Osteocyte (in vitro differentiated cells): ENCODE results near the gene MOSPD3. TPM values are rescaled to one million over a fixed set of nuclear protein-coding genes. Genes with fewer than 3 reads are reported as not detected.

Experiments used
- DNase-seq: peaks from one replicate; pipeline ENCODE4 v3.0.0; 2021; ENCODE audit warnings: mixed read lengths; ENCODE audit not compliant: unreplicated experiment; ENCODE audit errors: extremely low spot score
- H3K27ac Mint-ChIP-seq: one replicate; pipeline ENCODE4 v1.8.0; 2021; ENCODE audit warnings: mild to moderate bottlenecking, mixed read lengths; ENCODE audit not compliant: unreplicated experiment
- H3K27me3 Mint-ChIP-seq: one replicate; pipeline ENCODE4 v1.8.0; 2021; ENCODE audit warnings: mixed read lengths; ENCODE audit not compliant: unreplicated experiment
- H3K36me3 Mint-ChIP-seq: one replicate; pipeline ENCODE4 v1.8.0; 2021; ENCODE audit warnings: mixed read lengths; ENCODE audit not compliant: unreplicated experiment
- H3K4me1 Mint-ChIP-seq: one replicate; pipeline ENCODE4 v1.8.0; 2021; ENCODE audit warnings: mixed read lengths; ENCODE audit not compliant: unreplicated experiment
- H3K4me3 Mint-ChIP-seq: one replicate; pipeline ENCODE4 v1.8.0; 2021; ENCODE audit warnings: mild to moderate bottlenecking, moderate library complexity, mixed read lengths; ENCODE audit not compliant: unreplicated experiment
- H3K9me3 Mint-ChIP-seq: one replicate; pipeline ENCODE4 v1.8.0; 2021; ENCODE audit warnings: mixed read lengths; ENCODE audit not compliant: unreplicated experiment
- CTCF ChIP-seq: fragments of 200-600 bp; sonication (generic); IDR thresholded peaks from 2 replicates; pipeline ENCODE4 v1.5.0; 2021; ENCODE audit warnings: antibody characterized with exemption, mild to moderate bottlenecking, moderate library complexity
- total RNA-seq: library from RNA; stranded (reverse); gene quantifications from 2 replicates; pipeline ENCODE4 v1.2.1, GENCODE V29; 2021

The MOSPD3 gene
- total RNA-seq, 1 donor from 2014 or later = 26.3 TPM

DNA sequence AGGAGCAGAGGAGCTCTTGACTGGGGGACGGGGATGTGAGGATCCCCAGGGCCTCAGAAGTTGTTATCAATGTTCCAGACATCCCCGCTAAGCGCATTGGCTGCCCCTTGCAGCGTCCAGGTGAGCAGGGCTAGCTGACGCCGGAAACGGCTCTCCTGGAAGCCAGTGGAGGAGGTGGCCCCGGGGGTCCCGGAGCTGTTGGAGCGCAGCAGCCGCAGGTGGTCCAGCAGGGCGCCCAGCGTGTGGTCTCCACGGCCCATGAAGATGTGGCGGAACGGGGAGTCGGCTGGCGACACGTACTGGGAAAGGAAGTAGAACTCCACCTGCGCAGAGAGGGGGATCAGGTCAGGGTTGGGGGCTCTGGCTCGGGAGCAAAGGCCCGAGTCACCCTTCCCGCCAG, 8.5 kb downstream of the MOSPD3 start:
- H3K9me3 Mint-ChIP-seq = no peaks in the 10 kb centered on the region
- no peak overlapping the region for H3K4me3 Mint-ChIP-seq
- no peak for DNase-seq
- H3K36me3 Mint-ChIP-seq = no peaks in the 10 kb centered on the region
- no peak overlapping the region for H3K27ac Mint-ChIP-seq
- H3K27me3 Mint-ChIP-seq = no peaks in the 10 kb centered on the region
- no peak for TF ChIP-seq CTCF
- peaks cover 5% of the 10 kb centered on the region for H3K4me1 Mint-ChIP-seq

DNA sequence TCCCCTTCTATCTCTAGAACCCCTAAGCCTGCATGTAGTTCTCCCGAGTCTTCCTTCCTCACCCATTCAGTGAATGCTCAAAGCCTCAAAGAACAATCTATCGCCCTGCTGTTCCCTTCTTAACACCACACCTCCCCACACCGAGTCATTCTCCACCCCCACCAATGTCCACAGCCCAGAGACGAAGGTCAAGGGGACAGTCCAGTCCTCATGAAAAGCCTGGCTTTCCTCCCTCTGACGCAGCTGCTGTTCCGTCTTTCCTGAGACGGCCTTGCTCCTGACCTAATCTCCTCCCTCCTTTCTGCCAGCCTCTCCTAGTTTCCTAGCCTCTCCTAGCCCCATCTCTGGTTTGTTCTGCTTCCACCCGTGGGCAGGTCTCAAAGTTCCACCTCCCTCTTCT, 9.2 kb downstream of the MOSPD3 start:
- no peak for TF ChIP-seq CTCF
- Mint-ChIP-seq H3K27me3 (no peaks in the 10 kb centered on the region), H3K4me3 (no peak overlapping the region), H3K9me3 (no peaks in the 10 kb centered on the region), H3K36me3 (no peaks in the 10 kb centered on the region), H3K4me1 (peaks cover 12% of the 10 kb centered on the region), H3K27ac (no peak overlapping the region)
- no peak for DNase-seq

- no peak for DNase-seq
- TF ChIP-seq CTCF = no peak
- Mint-ChIP-seq H3K27me3 (no peaks in the 10 kb centered on the region), H3K4me3 (no peak overlapping the region), H3K9me3 (no peaks in the 10 kb centered on the region), H3K27ac (no peak overlapping the region), H3K36me3 (no peaks in the 10 kb centered on the region), H3K4me1 (peaks cover 12% of the 10 kb centered on the region)
Measured at GRCh38 chr7:100623951-100624824, 11.8 kb downstream of the MOSPD3 start.

DNA sequence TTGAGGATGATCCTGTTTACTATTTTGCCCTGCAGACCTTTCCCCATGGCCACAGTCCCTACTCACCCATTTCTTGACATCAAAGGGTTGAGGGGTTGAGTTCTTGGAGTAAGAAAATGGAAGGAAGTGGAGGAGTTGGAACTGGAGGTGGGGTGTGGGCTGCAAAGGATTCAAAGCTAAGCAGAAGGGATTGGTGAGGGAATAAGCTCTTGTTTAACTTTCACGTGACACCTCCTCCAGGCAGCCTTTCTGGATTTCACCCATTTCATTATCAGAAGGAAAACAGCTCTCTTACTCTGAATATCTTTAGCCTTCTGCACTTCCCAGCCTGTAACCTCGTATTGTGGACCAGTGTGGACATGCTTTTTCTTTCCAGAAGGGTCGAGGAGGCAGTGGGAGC, 13.7 kb downstream of the MOSPD3 start:
- no peak for TF ChIP-seq CTCF
- H3K27ac Mint-ChIP-seq = no peak overlapping the region
- no peaks in the 10 kb centered on the region for H3K36me3 Mint-ChIP-seq
- no peaks in the 10 kb centered on the region for H3K27me3 Mint-ChIP-seq
- H3K4me3 Mint-ChIP-seq = peak overlapping the region; percentile 67
- peaks cover 12% of the 10 kb centered on the region for H3K4me1 Mint-ChIP-seq
- no peaks in the 10 kb centered on the region for H3K9me3 Mint-ChIP-seq
- no peak for DNase-seq

GRCh38 chr7:100626530-100627237, 14.3 kb downstream of the MOSPD3 start:
- Mint-ChIP-seq H3K36me3 (no peaks in the 10 kb centered on the region), H3K27ac (no peak overlapping the region), H3K9me3 (no peaks in the 10 kb centered on the region), H3K4me1 (peaks cover 12% of the 10 kb centered on the region), H3K27me3 (no peaks in the 10 kb centered on the region), H3K4me3 (peak overlapping the region; percentile 67)
- no peak for DNase-seq
- TF ChIP-seq CTCF = no peak
